ENCODE measurements around the gene IFT57. TPM values are rescaled to one million over a fixed set of nuclear protein-coding genes. Genes with fewer than 3 reads are reported as not detected.
A peak's percentile ranks its signal among the peaks of the same experiment; 100 is the strongest.

IFT57 gene
- total and polyA plus RNA-seq, 9 of the 15 experiments (the other 6 are each of a cell fraction or from before 2014, with no cell fraction given): 1.5 to 20.1 (median 9.9) TPM

DNA sequence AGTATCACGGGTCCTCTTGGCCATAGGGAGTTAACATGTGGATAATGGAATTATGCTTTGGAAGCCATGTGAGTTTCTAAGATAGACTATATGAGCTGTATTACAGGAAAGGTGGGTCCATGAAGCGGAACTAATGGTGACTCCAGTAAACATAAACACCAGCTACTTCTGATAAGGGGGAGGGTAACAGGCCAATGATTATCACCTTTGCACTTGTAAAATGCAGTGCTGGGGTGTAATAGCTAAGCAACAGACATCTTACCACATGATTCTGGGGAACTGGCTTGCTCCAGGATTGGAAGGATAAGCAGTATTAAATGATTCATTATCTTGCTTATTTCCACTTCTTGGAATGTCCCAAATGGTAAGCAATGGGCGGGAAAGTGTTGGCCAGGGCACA lies 70.0 kb downstream of the IFT57 start:
- peaks cover 0 to 8% of the 10 kb centered on the region in 2 experiments; a peak in 3 of 5 replicates for H3K4me1 ChIP-seq (replicated peaks in 1 of 2; ENCODE audit: control insufficient read depth in 2 of 2, insufficient read depth in 2 of 2, low read length in 2 of 2)
- H3K9me3 ChIP-seq (replicated peaks; ENCODE audit: control insufficient read depth, insufficient read depth, low read depth, low read length): no peaks in the 10 kb centered on the region
- no peak overlapping the region for H3K27ac ChIP-seq (ENCODE audit: extremely low read depth, low read depth, low read length)
- CTCF ChIA-PET (ENCODE audit: low intra/inter-chr PET ratio): no interaction called here
- H3K36me3 ChIP-seq (ENCODE audit: control insufficient read depth, insufficient read depth, low read length): no peaks in the 10 kb centered on the region
- POLR2A ChIA-PET: no interaction called here
- FAIRE-seq (no peak), DNase-seq (ENCODE audit: extremely low read depth in 1 of 4, low spot score in 3 of 4) (no peak), ATAC-seq (no peak)
- H3K79me2 ChIP-seq (ENCODE audit: control insufficient read depth, insufficient read depth, low read length): no peaks in the 10 kb centered on the region
- no peaks in the 10 kb centered on the region for H3K9me1 ChIP-seq (ENCODE audit: control insufficient read depth, insufficient read depth, low read length)
- no peak overlapping the region for H3K4me2 ChIP-seq (ENCODE audit: insufficient read depth, low read length)
- H3K9ac ChIP-seq (ENCODE audit: insufficient read depth in 1 of 2, low read depth in 2 of 2, low read length in 2 of 2): no peak overlapping the region
- H2AFZ ChIP-seq (ENCODE audit: low read depth, low read length): 0 out of 2 replicates have a peak overlapping the region, but pooled peaks have one; percentile 23
- H3K27me3 ChIP-seq (ENCODE audit: control insufficient read depth in 2 of 2, insufficient read depth in 2 of 2, low read length in 2 of 2): no peaks in the 10 kb centered on the region
- no TSS peak for BruUV-seq (replicated peaks)
- WGBS (ENCODE audit: insufficient coverage, low coverage, missing lambda C conversion rate): 28% methylated on average over 3 of the region's 3 CpGs
- in situ Hi-C loops (cut with MboI): loop anchor here (10.0 kb wide), 1 partner anchor 253 kb away; no protein-coding TSS in a partner anchor
- TF ChIP-seq, protein P1, sequence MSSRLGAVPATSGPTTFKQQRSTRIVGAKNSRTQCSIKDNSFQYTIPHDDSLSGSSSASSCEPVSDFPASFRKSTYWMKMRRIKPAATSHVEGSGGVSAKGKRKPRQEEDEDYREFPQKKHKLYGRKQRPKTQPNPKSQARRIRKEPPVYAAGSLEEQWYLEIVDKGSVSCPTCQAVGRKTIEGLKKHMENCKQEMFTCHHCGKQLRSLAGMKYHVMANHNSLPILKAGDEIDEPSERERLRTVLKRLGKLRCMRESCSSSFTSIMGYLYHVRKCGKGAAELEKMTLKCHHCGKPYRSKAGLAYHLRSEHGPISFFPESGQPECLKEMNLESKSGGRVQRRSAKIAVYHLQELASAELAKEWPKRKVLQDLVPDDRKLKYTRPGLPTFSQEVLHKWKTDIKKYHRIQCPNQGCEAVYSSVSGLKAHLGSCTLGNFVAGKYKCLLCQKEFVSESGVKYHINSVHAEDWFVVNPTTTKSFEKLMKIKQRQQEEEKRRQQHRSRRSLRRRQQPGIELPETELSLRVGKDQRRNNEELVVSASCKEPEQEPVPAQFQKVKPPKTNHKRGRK (tag; IDR thresholded peaks at IDR 0.05): no peak
- TF ChIP-seq TAF15 (IDR thresholded peaks at IDR 0.05; ENCODE audit: low read depth, low read length): no peak
- TF ChIP-seq HOXB6 (CRISPR knock-in tag; IDR thresholded peaks at IDR 0.05; ENCODE audit: borderline replicate concordance): no peak
- TF ChIP-seq TEAD2 (tag; IDR thresholded peaks at IDR 0.05): no peak
- TF ChIP-seq HLTF (IDR thresholded peaks at IDR 0.05): no peak
- TF ChIP-seq ZKSCAN3 (CRISPR knock-in tag; IDR thresholded peaks at IDR 0.05): no peak
- TF ChIP-seq U2AF1 (optimal IDR thresholded peaks at IDR 0.05; ENCODE audit: low read depth, low read length): no peak
- TF ChIP-seq, protein P2, sequence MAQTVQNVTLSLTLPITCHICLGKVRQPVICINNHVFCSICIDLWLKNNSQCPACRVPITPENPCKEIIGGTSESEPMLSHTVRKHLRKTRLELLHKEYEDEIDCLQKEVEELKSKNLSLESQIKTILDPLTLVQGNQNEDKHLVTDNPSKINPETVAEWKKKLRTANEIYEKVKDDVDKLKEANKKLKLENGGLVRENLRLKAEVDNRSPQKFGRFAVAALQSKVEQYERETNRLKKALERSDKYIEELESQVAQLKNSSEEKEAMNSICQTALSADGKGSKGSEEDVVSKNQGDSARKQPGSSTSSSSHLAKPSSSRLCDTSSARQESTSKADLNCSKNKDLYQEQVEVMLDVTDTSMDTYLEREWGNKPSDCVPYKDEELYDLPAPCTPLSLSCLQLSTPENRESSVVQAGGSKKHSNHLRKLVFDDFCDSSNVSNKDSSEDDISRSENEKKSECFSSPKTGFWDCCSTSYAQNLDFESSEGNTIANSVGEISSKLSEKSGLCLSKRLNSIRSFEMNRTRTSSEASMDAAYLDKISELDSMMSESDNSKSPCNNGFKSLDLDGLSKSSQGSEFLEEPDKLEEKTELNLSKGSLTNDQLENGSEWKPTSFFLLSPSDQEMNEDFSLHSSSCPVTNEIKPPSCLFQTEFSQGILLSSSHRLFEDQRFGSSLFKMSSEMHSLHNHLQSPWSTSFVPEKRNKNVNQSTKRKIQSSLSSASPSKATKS (CRISPR knock-in tag; IDR thresholded peaks at IDR 0.05): no peak
- no peak for TF ChIP-seq ZNF79 (CRISPR knock-in tag; IDR thresholded peaks at IDR 0.05; ENCODE audit: low read depth)
- intact Hi-C loops (cut with micrococcal nuclease): loop anchor here (2.0 to 10.0 kb wide), 2 partner anchors 173 to 325 kb away; no protein-coding TSS in a partner anchor
- H4K20me1 ChIP-seq (replicated peaks; ENCODE audit: control insufficient read depth, insufficient read depth, low read length): no peaks in the 10 kb centered on the region
- H3K4me3 ChIP-seq: no peak overlapping the region
